ENCODE measurements around the gene ELF3. TPM values are rescaled to one million over a fixed set of nuclear protein-coding genes. Genes with fewer than 3 reads are reported as not detected.
A peak's percentile ranks its signal among the peaks of the same experiment; 100 is the strongest.

The ELF3 gene
- total and polyA plus RNA-seq, 2 of the 13 experiments (the other 11 are each of a cell fraction or from before 2014, with no cell fraction given) = 11.5 to 55.1 TPM

DNA sequence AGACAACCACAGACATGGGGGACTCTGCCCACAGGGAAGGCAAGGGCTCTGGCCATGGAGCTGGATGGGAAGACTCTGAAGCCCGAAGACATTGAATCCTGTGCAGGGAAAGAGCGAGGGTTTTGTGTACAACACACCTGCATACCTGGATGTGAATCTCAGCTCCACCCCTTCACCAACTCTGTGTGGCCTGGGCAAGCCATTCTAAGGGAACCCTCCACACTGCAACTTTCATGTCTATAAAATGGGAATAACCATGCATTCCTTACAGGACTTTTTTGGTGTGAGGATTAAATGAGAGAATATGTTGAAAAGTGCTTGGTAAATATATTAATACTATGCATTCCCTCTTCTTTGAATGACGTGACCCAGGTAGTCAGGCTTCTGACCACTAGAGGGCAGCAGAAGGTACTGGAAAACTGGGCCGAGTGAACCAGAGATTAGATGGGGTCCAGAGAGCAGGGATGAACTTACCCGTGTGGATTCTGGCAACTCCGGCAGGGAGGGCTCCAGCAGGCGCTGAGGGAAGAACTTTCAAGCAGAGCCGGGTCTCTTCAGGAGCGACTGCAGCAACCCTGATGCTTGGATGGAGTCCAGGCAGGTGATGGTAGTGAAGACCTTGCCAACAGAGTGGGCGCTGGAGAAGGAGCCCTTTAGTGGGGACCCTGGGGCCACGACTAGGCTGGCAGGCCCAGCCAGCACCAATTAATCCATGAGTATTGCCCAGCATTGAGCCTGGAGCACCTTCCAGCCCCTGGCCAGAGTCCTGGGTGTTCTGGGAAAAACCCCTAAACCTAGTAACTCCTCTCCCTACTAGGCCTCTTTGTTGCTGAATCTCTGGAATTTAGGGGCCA, 834 bp upstream of the ELF3 start (continued):
- TF ChIP-seq NR2F1 (CRISPR knock-in tag; IDR thresholded peaks at IDR 0.05) = no peak
- TF ChIP-seq POLR2G (IDR thresholded peaks at IDR 0.05; ENCODE audit: low read depth, low read length) = no peak
- TF ChIP-seq, protein P1, sequence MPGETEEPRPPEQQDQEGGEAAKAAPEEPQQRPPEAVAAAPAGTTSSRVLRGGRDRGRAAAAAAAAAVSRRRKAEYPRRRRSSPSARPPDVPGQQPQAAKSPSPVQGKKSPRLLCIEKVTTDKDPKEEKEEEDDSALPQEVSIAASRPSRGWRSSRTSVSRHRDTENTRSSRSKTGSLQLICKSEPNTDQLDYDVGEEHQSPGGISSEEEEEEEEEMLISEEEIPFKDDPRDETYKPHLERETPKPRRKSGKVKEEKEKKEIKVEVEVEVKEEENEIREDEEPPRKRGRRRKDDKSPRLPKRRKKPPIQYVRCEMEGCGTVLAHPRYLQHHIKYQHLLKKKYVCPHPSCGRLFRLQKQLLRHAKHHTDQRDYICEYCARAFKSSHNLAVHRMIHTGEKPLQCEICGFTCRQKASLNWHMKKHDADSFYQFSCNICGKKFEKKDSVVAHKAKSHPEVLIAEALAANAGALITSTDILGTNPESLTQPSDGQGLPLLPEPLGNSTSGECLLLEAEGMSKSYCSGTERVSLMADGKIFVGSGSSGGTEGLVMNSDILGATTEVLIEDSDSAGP (CRISPR knock-in tag; IDR thresholded peaks at IDR 0.05; ENCODE audit: borderline replicate concordance) = no peak
- TF ChIP-seq MIXL1 (CRISPR knock-in tag; IDR thresholded peaks at IDR 0.05) = peak; percentile 64; the same call in 1 of the 2 replicates
- TF ChIP-seq, protein P2, sequence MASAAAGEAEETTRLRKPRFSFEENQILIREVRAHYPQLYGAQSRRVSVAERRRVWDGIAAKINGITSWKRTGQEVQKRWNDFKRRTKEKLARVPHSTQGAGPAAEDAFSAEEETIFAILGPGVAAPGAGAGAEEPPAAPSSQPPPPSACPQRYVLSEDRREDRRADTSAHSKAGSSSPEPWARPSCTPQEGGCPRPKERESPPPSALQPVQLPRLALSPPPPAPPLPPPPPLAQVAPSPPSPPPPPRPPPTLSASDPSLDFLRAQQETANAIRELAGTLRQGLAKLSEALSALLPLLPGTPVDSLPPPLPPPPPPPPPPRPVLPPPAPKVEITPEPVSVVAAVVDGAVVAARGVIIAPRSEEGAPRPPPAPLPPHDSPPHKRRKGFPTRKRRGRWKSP (CRISPR knock-in tag; IDR thresholded peaks at IDR 0.05) = no peak
- TF ChIP-seq, protein P3, sequence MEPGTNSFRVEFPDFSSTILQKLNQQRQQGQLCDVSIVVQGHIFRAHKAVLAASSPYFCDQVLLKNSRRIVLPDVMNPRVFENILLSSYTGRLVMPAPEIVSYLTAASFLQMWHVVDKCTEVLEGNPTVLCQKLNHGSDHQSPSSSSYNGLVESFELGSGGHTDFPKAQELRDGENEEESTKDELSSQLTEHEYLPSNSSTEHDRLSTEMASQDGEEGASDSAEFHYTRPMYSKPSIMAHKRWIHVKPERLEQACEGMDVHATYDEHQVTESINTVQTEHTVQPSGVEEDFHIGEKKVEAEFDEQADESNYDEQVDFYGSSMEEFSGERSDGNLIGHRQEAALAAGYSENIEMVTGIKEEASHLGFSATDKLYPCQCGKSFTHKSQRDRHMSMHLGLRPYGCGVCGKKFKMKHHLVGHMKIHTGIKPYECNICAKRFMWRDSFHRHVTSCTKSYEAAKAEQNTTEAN (CRISPR knock-in tag; conservative IDR thresholded peaks at IDR 0.05) = no peak
- TF ChIP-seq, protein P4, sequence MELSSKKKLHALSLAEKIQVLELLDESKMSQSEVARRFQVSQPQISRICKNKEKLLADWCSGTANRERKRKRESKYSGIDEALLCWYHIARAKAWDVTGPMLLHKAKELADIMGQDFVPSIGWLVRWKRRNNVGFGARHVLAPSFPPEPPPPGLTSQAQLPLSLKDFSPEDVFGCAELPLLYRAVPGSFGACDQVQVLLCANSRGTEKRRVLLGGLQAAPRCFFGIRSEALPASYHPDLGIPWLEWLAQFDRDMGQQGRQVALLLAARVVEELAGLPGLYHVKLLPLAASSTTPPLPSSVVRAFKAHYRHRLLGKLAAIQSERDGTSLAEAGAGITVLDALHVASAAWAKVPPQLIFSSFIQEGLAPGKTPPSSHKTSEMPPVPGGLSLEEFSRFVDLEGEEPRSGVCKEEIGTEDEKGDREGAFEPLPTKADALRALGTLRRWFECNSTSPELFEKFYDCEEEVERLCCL (CRISPR knock-in tag; IDR thresholded peaks at IDR 0.05; ENCODE audit: borderline replicate concordance) = no peak
- peak; percentile 35; the same call in 1 of the 2 replicates for TF ChIP-seq RARA (CRISPR knock-in tag; IDR thresholded peaks at IDR 0.05)
- no peak for TF ChIP-seq ZSCAN21 (CRISPR knock-in tag; IDR thresholded peaks at IDR 0.05; ENCODE audit: borderline replicate concordance)
- no peak for TF ChIP-seq SMARCE1 (IDR thresholded peaks at IDR 0.05; ENCODE audit: borderline replicate concordance)
- TF ChIP-seq ZNF501 (CRISPR knock-in tag; IDR thresholded peaks at IDR 0.05) = no peak
- TF ChIP-seq, protein P5, sequence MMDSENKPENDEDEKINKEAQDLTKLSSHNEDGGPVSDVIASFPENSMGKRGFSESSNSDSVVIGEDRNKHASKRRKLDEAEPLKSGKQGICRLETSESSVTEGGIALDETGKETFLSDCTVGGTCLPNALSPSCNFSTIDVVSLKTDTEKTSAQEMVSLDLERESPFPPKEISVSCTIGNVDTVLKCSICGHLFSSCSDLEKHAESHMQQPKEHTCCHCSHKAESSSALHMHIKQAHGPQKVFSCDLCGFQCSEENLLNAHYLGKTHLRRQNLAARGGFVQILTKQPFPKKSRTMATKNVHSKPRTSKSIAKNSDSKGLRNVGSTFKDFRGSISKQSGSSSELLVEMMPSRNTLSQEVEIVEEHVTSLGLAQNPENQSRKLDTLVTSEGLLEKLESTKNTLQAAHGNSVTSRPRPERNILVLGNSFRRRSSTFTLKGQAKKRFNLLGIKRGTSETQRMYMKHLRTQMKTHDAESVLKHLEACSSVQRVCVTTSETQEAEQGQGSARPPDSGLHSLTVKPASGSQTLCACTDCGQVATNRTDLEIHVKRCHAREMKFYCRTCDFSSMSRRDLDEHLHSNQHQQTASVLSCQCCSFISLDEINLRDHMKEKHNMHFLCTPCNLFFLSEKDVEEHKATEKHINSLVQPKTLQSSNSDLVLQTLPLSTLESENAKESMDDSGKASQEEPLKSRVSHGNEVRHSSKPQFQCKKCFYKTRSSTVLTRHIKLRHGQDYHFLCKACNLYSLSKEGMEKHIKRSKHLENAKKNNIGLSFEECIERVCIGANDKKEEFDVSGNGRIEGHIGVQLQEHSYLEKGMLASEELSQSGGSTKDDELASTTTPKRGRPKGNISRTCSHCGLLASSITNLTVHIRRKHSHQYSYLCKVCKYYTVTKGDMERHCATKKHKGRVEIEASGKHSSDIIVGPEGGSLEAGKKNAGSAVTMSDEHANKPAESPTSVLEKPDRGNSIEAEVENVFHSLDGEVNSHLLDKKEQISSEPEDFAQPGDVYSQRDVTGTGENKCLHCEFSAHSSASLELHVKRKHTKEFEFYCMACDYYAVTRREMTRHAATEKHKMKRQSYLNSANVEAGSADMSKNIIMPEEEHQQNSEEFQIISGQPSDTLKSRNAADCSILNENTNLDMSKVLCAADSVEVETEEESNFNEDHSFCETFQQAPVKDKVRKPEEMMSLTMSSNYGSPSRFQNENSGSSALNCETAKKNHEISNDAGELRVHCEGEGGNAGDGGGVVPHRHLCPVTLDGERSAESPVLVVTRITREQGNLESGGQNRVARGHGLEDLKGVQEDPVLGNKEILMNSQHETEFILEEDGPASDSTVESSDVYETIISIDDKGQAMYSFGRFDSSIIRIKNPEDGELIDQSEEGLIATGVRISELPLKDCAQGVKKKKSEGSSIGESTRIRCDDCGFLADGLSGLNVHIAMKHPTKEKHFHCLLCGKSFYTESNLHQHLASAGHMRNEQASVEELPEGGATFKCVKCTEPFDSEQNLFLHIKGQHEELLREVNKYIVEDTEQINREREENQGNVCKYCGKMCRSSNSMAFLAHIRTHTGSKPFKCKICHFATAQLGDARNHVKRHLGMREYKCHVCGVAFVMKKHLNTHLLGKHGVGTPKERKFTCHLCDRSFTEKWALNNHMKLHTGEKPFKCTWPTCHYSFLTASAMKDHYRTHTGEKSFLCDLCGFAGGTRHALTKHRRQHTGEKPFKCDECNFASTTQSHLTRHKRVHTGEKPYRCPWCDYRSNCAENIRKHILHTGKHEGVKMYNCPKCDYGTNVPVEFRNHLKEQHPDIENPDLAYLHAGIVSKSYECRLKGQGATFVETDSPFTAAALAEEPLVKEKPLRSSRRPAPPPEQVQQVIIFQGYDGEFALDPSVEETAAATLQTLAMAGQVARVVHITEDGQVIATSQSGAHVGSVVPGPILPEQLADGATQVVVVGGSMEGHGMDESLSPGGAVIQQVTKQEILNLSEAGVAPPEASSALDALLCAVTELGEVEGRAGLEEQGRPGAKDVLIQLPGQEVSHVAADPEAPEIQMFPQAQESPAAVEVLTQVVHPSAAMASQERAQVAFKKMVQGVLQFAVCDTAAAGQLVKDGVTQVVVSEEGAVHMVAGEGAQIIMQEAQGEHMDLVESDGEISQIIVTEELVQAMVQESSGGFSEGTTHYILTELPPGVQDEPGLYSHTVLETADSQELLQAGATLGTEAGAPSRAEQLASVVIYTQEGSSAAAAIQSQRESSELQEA (CRISPR knock-in tag; IDR thresholded peaks at IDR 0.05; ENCODE audit: not compliant biosample characterization) = no peak
- no peak for TF ChIP-seq ZFP37 (CRISPR knock-in tag; IDR thresholded peaks at IDR 0.05; ENCODE audit: borderline replicate concordance)
